Type B pancreatic cell (in vitro differentiated cells): ENCODE measurements around the gene NAV3. TPM values are rescaled to one million over a fixed set of nuclear protein-coding genes. Genes with fewer than 3 reads are reported as not detected.
"Not testable (repeated sequence)": the region's sequence is repeated elsewhere in the genome, so short reads cannot be mapped to it uniquely, and the experiment has no call there.

Experiments used
- DNase-seq: peaks from one replicate; pipeline ENCODE4 v3.0.0; 2021; ENCODE audit warnings: mixed read lengths; ENCODE audit not compliant: unreplicated experiment; ENCODE audit errors: extremely low spot score
- H3K27ac Mint-ChIP-seq: 2 replicates; pipeline ENCODE4 v1.8.0; 2021; ENCODE audit warnings: mild to moderate bottlenecking, mixed read lengths
- H3K27me3 Mint-ChIP-seq: 2 replicates; pipeline ENCODE4 v1.8.0; 2021; ENCODE audit warnings: mixed read lengths
- H3K36me3 Mint-ChIP-seq: 2 replicates; pipeline ENCODE4 v1.8.0; 2021; ENCODE audit warnings: mixed read lengths
- H3K4me1 Mint-ChIP-seq: one replicate; pipeline ENCODE4 v1.8.0; 2021; ENCODE audit warnings: mixed read lengths; ENCODE audit not compliant: unreplicated experiment
- H3K4me3 Mint-ChIP-seq: 2 replicates; pipeline ENCODE4 v1.8.0; 2021; ENCODE audit warnings: mild to moderate bottlenecking, mixed read lengths
- H3K9me3 Mint-ChIP-seq: 2 replicates; pipeline ENCODE4 v1.8.0; 2021; ENCODE audit warnings: mixed read lengths
- total RNA-seq: library from RNA; stranded (reverse); gene quantifications from 2 replicates; pipeline ENCODE4 v1.2.1, GENCODE V29; 2021; ENCODE audit warnings: low replicate concordance
- TF ChIP-seq, protein P1 (sequence below): fragments of 200-600 bp; sonication (generic); conservative IDR thresholded peaks from 2 replicates; pipeline ENCODE4 v1.5.0; 2021; ENCODE audit warnings: antibody characterized with exemption, mild to moderate bottlenecking

Gene NAV3
- total RNA-seq, 1 donor from 2014 or later: 24.9 TPM

DNA sequence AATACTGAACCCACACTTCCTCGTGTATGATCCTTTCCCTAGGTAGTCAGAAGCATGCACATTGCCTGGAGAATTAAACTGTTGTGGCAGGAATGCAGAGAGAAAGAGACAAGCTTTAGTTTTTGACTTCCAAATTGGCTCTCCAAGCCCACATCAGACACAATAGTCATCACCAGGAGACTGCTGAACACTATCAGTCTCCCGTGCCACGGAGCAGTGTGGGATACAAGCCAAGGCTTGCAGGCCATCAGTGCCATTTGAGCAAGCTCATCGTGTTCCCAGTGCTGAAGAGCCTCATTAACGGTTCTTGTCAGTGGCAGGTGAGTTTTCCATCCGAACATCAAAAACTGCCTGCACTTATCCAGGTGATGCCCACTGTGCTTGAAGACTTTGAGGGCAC, 410.8 kb downstream of the NAV3 start:
- Mint-ChIP-seq H3K4me1 (peaks cover 12% of the 10 kb centered on the region), H3K9me3 (peaks cover 4% of the 10 kb centered on the region), H3K36me3 (no peaks in the 10 kb centered on the region), H3K27me3 (no peaks in the 10 kb centered on the region), H3K4me3 (no peak overlapping the region), H3K27ac (no peak overlapping the region)
- no peak for DNase-seq
- TF ChIP-seq, protein P1, sequence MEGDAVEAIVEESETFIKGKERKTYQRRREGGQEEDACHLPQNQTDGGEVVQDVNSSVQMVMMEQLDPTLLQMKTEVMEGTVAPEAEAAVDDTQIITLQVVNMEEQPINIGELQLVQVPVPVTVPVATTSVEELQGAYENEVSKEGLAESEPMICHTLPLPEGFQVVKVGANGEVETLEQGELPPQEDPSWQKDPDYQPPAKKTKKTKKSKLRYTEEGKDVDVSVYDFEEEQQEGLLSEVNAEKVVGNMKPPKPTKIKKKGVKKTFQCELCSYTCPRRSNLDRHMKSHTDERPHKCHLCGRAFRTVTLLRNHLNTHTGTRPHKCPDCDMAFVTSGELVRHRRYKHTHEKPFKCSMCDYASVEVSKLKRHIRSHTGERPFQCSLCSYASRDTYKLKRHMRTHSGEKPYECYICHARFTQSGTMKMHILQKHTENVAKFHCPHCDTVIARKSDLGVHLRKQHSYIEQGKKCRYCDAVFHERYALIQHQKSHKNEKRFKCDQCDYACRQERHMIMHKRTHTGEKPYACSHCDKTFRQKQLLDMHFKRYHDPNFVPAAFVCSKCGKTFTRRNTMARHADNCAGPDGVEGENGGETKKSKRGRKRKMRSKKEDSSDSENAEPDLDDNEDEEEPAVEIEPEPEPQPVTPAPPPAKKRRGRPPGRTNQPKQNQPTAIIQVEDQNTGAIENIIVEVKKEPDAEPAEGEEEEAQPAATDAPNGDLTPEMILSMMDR: no peak

DNA sequence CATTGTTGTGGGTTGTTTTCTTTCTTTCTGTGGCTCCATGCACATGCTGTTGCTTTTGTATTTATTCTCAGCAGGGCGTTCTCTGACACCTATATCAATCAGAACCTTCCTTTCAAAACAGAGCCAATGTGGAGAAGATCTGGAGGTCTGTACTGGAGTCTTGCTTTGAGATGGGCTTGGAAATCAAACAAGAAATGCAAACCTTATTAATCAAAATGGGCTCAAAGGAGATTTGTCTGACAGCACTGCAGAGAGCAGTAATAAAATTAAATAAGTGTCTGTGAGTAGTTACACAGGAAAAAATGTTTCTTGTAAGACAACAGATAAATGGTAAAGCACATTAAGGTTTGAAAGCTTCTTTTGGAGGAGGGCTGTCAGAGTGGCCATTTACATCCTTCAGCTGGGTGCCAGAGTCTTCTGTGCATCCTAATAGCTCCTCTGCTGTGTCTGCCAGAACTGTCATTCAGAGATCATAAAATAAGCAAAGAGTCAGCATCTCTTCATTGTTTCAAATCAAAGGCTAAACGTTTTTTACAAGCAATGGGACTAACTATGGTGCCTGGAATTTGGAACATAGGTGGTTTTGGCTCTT, 414.3 kb downstream of the NAV3 start:
- Mint-ChIP-seq H3K4me3 (no peak overlapping the region), H3K4me1 (peaks cover 12% of the 10 kb centered on the region), H3K27ac (no peak overlapping the region), H3K36me3 (no peaks in the 10 kb centered on the region), H3K27me3 (no peaks in the 10 kb centered on the region), H3K9me3 (no peaks in the 10 kb centered on the region)
- TF ChIP-seq, protein P1: no peak
- no peak for DNase-seq

DNA sequence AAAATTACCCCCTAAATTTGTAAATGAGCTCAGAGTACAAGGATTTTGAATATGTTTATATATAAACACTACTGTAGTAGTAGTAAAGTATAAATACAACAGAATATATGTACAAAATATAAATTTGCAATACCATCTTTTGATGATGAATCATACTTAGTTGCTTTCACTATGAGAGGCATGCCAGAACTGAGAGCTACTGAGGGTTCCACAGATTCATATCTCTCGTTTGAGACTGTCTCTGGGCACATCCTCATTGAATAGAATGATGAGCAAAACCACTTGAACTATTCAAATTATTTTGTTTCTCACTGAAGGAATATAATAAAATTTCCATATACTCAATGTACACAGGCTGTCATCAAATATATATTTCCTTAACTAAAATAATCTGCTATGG, 417.6 kb downstream of the NAV3 start:
- Mint-ChIP-seq H3K4me1 (peaks cover 6% of the 10 kb centered on the region), H3K9me3 (no peaks in the 10 kb centered on the region), H3K4me3 (no peak overlapping the region), H3K27me3 (no peaks in the 10 kb centered on the region), H3K27ac (no peak overlapping the region), H3K36me3 (no peaks in the 10 kb centered on the region)
- no peak for DNase-seq
- TF ChIP-seq, protein P1: no peak

DNA sequence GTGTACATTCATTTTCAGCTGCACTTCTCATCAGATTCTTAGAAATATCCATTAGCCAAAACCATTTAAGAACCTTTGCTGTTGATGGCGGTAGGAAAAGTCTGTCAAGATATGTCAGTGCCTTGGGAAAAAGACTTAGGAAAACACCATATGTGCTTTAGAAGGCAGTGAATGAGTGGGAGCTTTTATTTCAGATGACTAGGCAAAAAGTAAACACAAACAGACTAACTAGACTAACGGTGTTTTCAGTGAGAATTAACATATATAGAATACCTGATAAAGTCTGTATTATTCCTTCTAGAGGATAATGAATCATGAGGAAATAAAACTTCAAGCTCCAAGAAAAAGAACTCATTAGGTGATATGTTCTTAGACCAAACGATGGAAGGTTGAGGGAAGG, 418.9 kb downstream of the NAV3 start:
- H3K4me3 Mint-ChIP-seq: no peak overlapping the region

DNA sequence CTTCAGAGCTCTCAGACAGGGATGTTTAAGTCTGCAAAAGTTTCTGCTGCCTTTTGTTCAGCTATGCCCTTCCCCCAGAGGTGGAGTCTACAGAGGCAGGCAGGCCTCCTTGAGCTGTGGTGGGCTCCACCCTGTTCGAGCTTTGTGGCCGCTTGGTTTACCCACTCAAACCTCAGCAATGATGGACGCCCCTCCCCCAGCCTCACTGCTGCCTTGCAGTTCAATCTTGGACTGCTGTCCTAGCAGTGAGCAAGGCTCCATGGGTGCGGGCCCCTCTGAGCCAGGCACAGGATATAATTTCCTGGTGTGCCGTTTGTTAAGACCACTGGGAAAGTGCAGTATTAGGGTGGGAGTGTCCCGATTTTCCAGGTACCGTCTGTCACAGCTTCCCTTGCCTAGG, 427.0 kb downstream of the NAV3 start:
- not testable (repeated sequence) for DNase-seq, H3K27me3 Mint-ChIP-seq, H3K36me3 Mint-ChIP-seq, H3K27ac Mint-ChIP-seq, H3K9me3 Mint-ChIP-seq, H3K4me1 Mint-ChIP-seq, H3K4me3 Mint-ChIP-seq

More for the DNA sequence above, 418.9 kb downstream of the NAV3 start:
- peaks cover 6% of the 10 kb centered on the region for H3K4me1 Mint-ChIP-seq
- TF ChIP-seq, protein P1: no peak
- no peaks in the 10 kb centered on the region for H3K36me3 Mint-ChIP-seq
- H3K27ac Mint-ChIP-seq: no peak overlapping the region
- H3K9me3 Mint-ChIP-seq: peaks cover 1% of the 10 kb centered on the region
- H3K27me3 Mint-ChIP-seq: no peaks in the 10 kb centered on the region
- no peak for DNase-seq

DNA sequence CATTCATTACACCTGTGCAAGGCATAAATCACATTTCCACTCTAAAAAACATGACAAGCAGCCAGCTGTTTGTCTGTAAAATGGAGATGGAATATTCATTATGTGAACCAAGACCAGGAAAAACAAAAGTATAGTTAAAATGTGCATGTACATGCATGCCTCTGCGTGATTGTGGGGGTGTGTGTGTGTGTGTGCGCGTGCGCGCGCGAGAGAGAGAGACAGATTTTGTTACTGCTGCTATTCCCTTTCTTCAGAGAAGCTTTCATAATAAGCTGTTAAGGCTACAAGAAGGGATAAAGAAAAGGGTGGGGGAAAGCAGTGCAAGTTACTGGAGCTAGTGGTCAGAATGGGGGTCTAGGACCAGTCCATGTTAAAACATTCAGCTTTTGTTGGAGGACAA, 430.3 kb downstream of the NAV3 start:
- Mint-ChIP-seq H3K36me3 (no peaks in the 10 kb centered on the region), H3K27ac (no peak overlapping the region), H3K4me1 (no peaks in the 10 kb centered on the region), H3K4me3 (no peak overlapping the region), H3K27me3 (peaks cover 2% of the 10 kb centered on the region), H3K9me3 (no peaks in the 10 kb centered on the region)
- DNase-seq: no peak
- TF ChIP-seq, protein P1: no peak
